GM18526 (cell line): ENCODE measurements around the gene TGM5.

Experiments
- POLR2A ChIP-seq: IDR thresholded peaks from 3 replicates; pipeline ENCODE4 v1.6.1; 2011; ENCODE audit not compliant: insufficient read length; ENCODE audit errors: extremely low read depth

TGM5 gene

DNA sequence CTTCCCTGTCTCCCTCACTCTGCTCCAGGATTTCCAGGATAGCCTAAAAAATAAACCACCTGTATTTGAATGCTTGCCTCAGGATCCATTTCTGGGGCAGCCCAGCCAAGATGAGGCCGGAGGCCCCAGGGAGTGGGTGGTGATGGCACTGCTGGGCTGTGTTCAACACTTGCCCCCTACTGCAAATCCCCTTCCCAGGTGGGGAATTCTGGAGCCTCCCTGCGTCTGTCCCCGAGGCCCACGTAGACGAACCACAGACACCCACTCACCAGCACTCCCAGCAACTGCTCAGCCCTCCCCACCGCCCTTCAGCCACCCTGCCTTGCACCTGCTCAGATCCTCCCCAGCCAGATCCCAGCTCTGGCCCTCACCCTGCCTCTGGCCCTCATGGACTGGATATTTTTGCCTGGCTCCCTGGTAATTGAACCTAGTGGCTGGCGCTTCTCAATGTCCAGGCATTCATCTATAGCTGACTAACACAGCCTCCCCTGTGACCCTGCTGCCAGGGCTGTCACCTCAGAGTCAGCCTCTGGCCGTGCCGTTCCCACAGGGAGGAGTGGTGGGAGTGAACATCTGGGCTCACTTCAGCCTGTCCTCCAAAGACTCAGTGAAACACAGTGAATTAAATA is 28.8 kb downstream of the TGM5 start:
- no peak for TF ChIP-seq POLR2A

- no peak for TF ChIP-seq POLR2A
Measured at GRCh38 chr15:43235536-43235935, 31.2 kb downstream of the TGM5 start.

DNA sequence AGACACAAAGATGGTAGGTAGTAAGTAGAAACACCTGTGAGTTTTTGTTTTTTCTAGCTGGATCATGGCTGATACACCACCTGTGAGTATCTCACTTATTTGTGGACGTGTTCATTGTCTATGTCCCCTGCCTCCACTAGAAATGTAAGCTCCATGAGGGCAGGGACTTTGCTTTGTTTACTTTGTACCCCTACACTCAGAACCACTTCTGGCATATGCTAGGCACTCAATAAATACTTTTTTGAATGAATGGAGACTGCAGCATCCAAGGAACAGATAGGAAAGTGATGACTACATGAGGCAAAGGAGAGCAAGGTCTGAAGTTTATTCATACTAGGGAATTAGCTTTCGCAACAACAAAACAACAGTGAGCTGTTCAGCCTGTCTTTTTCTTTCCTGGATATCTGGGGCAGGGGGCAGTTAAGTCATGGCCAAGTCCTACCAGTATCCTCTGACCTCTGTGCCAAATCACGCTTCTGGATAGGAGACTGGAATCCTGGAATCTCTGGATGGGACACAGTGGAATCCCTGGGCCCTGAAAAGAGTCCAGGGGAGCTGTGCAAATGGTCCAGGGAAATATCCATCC is 34.3 kb downstream of the TGM5 start:
- TF ChIP-seq POLR2A = no peak

DNA sequence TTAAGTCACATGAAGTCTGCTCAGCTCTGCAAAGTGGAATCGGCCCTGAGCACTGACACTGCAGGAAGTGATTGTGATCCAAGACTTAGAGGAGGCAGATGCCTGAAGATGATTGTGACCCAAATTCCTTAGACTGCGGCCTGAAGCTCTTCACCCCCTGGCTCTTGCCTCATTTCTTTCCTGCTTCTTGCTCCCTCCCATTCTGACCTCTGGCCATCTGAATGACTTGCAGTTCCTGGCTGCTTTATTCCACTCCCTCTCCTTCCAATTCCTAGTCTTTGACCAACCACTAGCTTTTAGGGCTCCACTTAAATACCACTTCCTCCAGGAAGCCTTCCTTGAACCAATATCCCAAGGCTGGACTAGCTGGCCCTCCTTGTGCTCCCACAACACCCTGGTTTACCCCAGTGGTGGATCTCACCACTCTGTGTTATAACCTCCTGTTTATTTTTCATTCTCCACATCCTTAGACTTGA is 36.0 kb downstream of the TGM5 start:
- TF ChIP-seq POLR2A = no peak

GRCh38 chr15:43229977-43230376 is 36.8 kb downstream of the TGM5 start:
- TF ChIP-seq POLR2A = no peak

DNA sequence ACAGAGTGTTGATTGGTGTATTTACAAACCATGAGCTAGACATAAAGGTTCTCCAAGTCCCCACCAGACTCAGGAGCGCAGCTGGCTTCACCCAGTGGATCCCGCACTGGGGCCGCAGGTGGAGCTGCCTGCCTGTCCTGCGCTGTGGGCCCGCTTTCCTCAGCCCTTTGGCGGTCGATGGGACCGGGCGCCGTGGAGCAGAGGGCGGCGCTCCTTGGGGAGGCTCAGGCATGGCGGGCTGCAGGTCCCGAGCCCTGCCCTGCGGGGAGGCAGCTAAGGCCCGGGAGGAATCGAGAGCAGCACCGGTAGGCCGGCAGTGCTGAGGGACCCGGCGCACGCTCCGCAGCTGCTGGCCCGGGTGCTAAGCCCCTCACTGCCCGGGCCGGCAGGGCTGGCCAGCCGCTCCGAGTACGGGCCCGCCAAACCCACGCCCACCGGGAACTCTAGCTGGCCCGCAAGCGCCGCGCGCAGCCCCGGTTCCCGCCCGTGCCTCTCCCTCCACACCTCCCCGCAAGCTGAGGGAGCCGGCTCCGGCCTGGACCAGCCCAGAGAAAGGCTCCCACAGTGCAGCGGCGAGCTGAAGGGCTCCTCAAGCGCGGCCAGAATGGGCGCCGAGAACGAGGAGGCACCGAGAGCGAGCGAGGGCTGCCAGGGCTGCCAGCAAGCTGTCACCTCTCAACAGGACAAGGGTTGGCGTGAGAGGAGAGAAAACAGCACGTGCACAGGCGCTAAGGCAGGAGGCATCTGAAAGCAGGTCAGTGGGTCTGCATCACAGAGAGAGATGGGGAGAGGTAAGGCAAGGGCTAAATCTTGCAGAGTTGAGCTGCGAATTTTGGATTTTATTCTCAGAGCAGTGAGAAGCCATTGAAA is 40.1 kb downstream of the TGM5 start:
- TF ChIP-seq POLR2A = no peak

DNA sequence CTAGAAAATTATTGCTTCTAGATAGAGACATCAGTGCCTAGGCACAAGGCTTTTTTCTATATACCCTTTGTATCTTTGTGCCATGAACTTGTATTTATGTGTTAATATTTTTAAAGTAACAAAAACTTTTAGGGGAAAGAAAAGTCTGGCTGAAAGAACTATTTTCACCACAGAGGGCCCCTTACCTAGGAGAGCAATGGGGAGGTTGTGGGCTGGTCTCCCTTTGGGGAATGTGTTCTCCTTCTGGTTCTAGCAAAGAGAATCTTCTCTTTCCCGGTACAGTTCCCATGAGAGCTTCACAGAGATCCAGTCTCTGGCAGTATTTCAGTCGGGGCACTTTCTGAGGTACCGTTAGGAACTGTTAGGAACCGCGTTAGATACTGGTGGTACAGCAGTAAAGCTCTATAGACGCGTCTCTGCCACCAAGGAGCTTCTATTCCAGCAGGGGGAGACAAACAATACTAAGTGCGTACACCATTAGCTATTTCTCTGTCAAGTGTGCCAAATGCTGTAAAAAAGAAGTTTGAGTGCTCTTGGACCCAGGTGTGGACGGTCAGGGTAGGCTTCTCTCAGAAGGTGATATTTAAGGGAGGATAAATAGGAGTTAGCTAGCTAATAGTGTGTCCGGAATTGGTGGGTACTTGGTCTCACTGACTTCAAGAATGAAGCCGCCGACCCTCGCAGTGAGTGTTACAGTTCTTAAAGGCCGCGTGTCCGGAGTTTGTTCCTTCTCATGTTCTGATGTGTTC is 41.4 kb downstream of the TGM5 start:
- TF ChIP-seq POLR2A = no peak

- TF ChIP-seq POLR2A = no peak
Measured at GRCh38 chr15:43221422-43221821, 45.3 kb downstream of the TGM5 start.

DNA sequence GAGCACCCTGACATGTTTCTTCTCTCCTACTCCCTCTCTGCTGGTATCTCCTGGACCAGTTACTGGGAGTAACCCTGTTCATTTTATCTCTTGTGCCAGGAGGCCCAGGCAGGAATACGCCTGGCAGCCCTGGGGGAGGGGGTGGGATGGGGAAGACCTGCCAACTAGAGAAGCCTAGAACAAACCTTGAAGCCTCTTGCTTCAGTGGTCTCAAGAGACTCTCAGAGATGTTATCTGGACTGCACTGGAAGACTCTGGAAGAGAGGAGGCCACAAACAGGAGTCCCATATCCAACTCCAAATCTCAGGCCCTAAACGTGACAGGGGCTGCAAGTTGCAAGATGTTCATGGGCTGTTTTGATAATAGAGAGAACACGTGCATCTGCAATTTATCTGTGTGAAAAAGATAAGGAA is 45.7 kb downstream of the TGM5 start, which contains the start of gene EPB42:
Gene EPB42 (minus strand): TSS at position 28 of the 413 bp plus-strand sequence. CDS start 193 bp downstream, outside the sequence.
- no peak for TF ChIP-seq POLR2A

GRCh38 chr15:43219929-43220928 is 46.5 kb downstream of the TGM5 start:
- TF ChIP-seq POLR2A = no peak

DNA sequence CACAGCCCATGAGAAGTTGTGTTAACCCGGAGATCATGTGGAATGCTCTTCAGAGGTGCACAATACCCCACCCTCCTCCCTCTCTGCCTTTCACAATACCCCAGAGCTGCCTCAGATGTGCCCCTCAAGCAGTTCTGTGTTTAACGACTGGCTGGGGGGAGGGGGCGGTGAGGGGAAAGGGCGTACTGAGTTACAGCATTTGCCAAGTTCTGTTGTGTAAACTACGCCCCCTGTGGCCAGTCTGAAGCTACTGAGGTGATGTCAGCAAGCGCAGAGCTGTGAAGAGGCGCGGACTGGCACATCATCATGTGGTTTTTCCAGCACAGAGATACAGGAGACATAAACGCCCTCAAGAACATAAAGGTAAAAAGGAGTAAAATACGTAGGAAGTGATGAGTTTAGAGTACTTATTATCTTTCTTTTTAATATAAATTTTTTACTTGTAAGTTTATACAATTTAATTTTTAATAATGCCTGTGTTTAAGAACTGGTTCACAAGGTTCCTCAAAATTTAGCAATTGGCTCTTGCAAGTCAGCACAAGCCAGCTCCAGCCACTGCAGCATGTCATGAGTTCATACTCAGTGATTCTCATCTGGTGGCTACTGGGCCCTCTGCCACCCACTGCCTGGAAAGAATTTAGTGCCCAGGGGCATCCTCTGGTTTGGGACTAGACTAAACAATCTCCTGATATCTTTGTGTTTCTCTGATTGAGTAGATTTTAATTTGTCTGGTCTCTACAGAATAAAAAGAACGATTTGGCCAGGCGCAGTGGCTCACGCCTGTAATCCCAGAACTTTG is 47.6 kb downstream of the TGM5 start:
- TF ChIP-seq POLR2A = no peak

GRCh38 chr15:43215961-43216360 is 50.8 kb downstream of the TGM5 start:
- no peak for TF ChIP-seq POLR2A

- TF ChIP-seq POLR2A = no peak
Measured at GRCh38 chr15:43214592-43215295, 52.0 kb downstream of the TGM5 start.
